ENCODE measurements around the gene UGGT2.
"Not testable (repeated sequence)": the region's sequence is repeated elsewhere in the genome, so short reads cannot be mapped to it uniquely, and the experiment has no call there.

UGGT2 gene

DNA sequence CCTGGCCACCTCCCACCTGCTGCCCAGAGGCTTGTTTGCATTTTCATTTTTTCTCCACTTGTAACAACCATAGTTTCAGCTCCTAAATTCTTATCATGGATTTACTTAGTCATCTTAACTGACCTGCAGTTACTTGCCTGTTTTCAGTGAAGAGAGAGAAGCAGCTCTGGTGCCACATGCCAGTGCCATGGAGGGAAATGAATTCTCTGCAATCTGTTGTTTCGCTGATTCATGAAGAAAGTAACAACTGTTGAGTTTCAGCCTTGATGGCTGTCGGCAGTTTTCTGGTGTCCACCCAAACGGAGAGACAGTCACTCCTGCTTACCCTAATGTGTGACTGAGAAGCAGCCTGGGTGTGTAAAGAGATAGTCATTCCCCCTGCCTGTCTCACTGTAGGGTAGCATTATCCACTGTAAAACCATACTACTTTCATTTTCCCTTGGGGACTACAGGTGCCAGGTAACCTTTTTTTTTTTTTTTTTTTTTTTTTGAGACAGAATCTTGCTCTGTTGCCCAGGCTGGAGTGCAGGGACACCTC, 260.1 kb downstream of the UGGT2 start:
- DNase-seq (ENCODE audit: low spot score), result no peak

GRCh38 chr13:95791084-95791722, 262.0 kb downstream of the UGGT2 start:
- DNase-seq (ENCODE audit: low spot score), result no peak

DNA sequence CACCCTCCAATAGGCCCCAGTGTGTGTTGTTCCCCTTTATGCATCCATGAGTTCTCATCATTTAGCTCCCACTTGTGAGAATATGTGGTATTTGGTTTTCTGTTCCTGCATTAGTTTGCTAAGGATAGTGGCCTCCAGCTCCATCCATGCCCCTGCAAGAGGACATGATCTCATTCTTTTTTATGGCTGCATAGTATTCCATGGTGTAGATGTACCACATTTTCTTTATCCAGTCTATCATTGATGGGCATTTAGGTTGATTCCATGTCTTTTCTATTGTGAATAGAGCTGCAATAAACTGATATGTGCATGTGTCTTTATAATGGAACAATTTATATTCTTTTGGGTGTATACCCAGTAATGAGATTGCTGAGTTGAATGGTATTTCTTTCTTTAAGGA, 263.9 kb downstream of the UGGT2 start:
- not testable (repeated sequence) for DNase-seq (ENCODE audit: low spot score)

DNA sequence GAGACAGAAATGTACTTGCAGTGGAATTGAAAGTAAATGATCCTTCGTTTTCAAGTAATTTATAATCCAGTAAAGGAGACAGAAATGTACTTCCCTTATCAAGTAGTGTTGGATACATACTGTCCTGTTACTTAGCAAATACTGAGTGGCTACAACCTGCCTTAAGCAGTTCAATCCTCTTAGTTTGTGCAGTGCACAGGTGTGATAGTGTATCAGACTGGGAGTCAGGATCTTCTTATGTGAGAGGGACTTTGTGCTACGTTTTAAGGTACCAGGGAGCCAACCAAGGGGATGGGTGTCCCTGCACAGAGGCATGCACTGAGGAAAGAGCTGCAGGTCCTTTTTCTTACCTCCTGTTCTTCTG, 265.1 kb downstream of the UGGT2 start:
- no peak for DNase-seq (ENCODE audit: low spot score)

DNA sequence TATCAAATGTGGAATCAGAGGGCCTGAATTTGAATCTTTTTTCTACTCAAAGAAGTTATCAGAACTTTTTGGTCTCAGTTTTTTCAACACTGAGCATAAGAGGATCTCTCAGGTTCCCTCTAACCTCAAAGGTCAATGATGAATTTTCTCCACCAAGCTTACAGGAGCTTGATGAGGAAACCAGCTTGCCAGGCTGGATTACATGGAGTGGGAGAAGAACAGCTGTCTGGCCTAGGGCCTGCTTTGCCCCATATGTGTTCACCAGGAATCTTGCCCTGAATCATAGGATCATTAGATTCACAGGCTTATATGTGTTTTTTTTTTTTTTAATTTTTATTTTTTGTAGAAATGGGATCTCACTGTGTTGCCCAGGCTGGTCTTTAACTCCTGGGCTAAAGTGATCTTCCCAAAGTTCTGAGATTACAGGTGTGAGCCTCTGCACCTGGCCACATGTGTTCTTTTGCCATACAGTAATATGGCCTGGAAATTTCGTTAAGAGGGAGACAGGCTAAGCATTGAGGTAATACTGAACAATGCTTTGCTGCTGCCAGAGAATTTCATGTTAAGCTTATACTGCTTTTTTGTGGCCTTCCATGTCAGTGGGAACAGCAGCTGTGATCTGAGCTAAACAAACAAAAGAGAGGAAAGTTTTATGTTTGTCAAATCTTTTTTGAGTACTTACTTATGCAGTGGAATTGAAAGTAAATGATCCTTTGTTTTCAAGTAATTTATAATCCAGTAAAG, 265.7 kb downstream of the UGGT2 start:
- no peak for DNase-seq (ENCODE audit: low spot score)

GRCh38 chr13:95784900-95785290, 268.3 kb downstream of the UGGT2 start:
- no peak for DNase-seq (ENCODE audit: low spot score)

- no peak for DNase-seq (ENCODE audit: low spot score)
These were observed 268.9 kb downstream of the UGGT2 start for GRCh38 chr13:95784161-95784899.

DNA sequence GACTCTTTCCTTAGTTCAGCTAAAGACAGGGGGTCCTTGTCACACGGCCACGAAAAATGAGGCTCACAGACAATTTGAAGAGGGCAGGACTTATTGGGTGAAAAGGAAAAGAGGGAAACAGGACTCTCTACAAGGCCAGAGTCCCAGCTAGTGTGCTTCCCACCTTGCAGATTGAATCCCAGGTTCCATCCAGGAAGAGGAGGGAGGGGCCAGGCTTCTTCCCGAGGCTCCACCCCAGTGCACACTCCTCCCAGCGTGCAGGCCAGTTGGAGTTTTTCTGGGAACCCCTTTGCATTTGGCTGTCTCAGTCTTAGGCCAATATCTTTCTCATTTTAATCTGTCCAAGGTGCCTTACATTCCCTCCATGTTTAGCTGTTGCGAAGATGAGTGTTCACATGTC, 269.5 kb downstream of the UGGT2 start:
- DNase-seq (ENCODE audit: low spot score), result no peak

- not testable (repeated sequence) for DNase-seq (ENCODE audit: low spot score)
These were observed 271.3 kb downstream of the UGGT2 start for GRCh38 chr13:95781940-95782339.

- no peak for DNase-seq (ENCODE audit: low spot score)
These were observed 272.2 kb downstream of the UGGT2 start for GRCh38 chr13:95781016-95781415.

- no peak for DNase-seq (ENCODE audit: low spot score)
These were observed 273.7 kb downstream of the UGGT2 start for GRCh38 chr13:95779522-95779921.

- no peak for DNase-seq (ENCODE audit: low spot score)
These were observed 281.3 kb downstream of the UGGT2 start for GRCh38 chr13:95771905-95772304.

- DNase-seq (ENCODE audit: low spot score), result no peak
These were observed 289.6 kb downstream of the UGGT2 start for GRCh38 chr13:95763601-95764000.

DNA sequence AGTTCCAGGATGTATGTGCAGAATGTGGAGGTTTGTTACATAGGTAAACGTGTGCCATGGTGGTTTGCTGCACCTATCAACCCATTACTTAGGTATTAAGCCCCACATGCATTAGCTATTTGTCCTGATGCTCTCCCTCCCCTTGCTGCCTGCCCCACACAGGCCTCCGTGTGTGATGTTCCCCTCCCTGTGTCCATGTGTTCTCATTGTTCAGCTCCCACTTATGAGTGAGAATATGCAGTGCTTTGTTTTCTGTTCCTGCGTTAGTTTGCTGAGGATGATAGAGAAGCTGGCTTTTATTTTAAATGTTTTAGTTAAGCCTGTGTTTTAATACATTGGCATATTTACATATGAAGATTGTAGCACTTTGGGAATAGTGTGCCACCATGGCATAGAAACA, 290.6 kb downstream of the UGGT2 start:
- DNase-seq (ENCODE audit: low spot score), result peak; percentile 37

DNA sequence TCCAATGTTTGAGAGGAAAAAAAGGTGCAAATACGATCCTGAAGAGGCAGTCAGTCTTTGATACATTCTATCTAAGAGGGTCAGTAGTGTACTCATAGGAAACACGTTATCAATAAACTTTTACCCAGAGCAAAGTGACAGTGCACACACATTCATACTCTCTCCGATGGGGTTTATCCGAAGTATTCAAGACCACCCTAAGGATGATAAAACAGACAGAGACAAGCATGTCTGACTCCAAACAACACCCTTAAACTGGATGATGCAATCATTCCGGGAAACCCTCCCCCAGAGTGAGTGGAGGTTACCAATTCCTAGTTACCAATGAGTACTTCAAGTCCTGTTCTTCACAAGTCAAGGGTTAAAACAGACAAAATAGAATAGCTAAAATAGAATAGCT, 297.1 kb downstream of the UGGT2 start:
- DNase-seq (ENCODE audit: low spot score), result no peak

DNA sequence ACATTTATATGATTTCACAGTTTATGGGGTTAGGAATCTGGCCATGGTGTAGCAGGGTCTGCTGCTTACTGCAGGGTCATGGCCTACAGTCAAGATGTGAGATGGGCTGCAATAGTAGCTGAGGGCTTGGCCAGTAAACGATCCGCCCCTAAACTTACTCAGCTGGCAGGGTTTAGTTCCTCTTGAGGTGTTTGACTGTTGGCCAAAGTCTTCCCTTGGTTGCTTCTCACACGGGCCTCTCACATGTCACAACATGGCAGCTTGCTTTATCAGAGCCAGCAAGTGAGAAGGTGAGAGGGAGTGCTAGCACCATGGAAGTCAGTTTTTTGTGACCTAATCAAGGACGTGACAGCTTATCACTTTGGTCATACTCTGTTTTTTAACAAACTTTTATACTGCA, 299.1 kb downstream of the UGGT2 start:
- DNase-seq (ENCODE audit: low spot score), result no peak

GRCh38 chr13:95752677-95753076, 300.5 kb downstream of the UGGT2 start:
- DNase-seq (ENCODE audit: low spot score), result no peak

Measured in globus pallidus (tissue), 1 donor.